Measurements from ENCODE around the gene LRRC4B. TPM values are rescaled to one million over a fixed set of nuclear protein-coding genes. Genes with fewer than 3 reads are reported as not detected.

Gene LRRC4B
- total and polyA plus RNA-seq, 2 of the 8 experiments (the other 6 are each of a cell fraction or from before 2014, with no cell fraction given): 13.4 to 21.2 TPM

GRCh38 chr19:50559636-50560035, 8.6 kb downstream of the LRRC4B start:
- no peak overlapping the region for H2AK5ac ChIP-seq (ENCODE audit: low read depth, low read length)
- CTCF ChIA-PET (ENCODE audit: partially characterized antibody): interaction anchor here (0.6 to 10.6 kb wide), 8 partner anchors 13 to 153 kb away, joined by 3 to 269 read pairs (median 4); no protein-coding TSS in a partner anchor
- no peak overlapping the region for H4K91ac ChIP-seq (replicated peaks; ENCODE audit: insufficient read length, low read length)
- no peak overlapping the region for H3K4me3 ChIP-seq (ENCODE audit: extremely low read depth in 1 of 4, insufficient read depth in 2 of 4, low read depth in 3 of 4, low read length in 4 of 4)
- H2BK15ac ChIP-seq (ENCODE audit: low read length): no peak overlapping the region
- no peak for TF ChIP-seq HDAC2 (IDR thresholded peaks at IDR 0.05; ENCODE audit: borderline replicate concordance in 1 of 2, low read depth in 2 of 2, low read length in 2 of 2)
- TF ChIP-seq ASH2L (IDR thresholded peaks at IDR 0.05; ENCODE audit: low read length): no peak
- no peak for TF ChIP-seq CEBPB (IDR thresholded peaks at IDR 0.05; ENCODE audit: low read depth, low read length)
- TF ChIP-seq SIX5 (IDR thresholded peaks at IDR 0.05; ENCODE audit: low read depth, low read length): no peak
- H3K23me2 ChIP-seq (ENCODE audit: low read depth, low read length): peaks cover 11% of the 10 kb centered on the region
- H4K5ac ChIP-seq (ENCODE audit: insufficient read length, low read depth, low read length): no peak overlapping the region
- no peaks in the 10 kb centered on the region for H3K36me3 ChIP-seq (ENCODE audit: control insufficient read depth in 2 of 4, insufficient read depth in 4 of 4, low read length in 3 of 4)
- 80% methylated on average over 10 of the region's 10 CpGs; no CpG with 5 or more reads in 1 of the 2 experiments for WGBS, 2 experiments (ENCODE audit: extremely low coverage in 1 of 2, insufficient coverage in 1 of 2, insufficient read length in 1 of 2, insufficient replicate concordance in 2 of 2, low coverage in 1 of 2, low lambda C conversion rate in 2 of 2, missing lambda C conversion rate in 1 of 2)
- 0 out of 2 replicates have a peak, but pooled peaks cover 3% of the 10 kb centered on the region for H3K79me1 ChIP-seq (ENCODE audit: low read depth, low read length)
- POLR2A ChIA-PET (ENCODE audit: partially characterized antibody): interaction anchor here (0.9 kb wide), 1 partner anchor 9 kb away, joined by 5 read pairs; no protein-coding TSS in a partner anchor
- no peak overlapping the region for H3K4ac ChIP-seq (replicated peaks; ENCODE audit: insufficient read length, low read depth, low read length)
- H3K23ac ChIP-seq (ENCODE audit: insufficient read length): no peak overlapping the region
- peaks cover 6 to 19% of the 10 kb centered on the region in 2 experiments for H4K20me1 ChIP-seq (replicated peaks in 1 of 2; ENCODE audit: control insufficient read depth in 1 of 2, insufficient read depth in 2 of 2, low read length in 2 of 2)
- no peak overlapping the region for H2BK20ac ChIP-seq (ENCODE audit: low read length)
- no peak overlapping the region for H3K56ac ChIP-seq (replicated peaks; ENCODE audit: insufficient read length, low read depth, low read length)
- H3K79me2 ChIP-seq (ENCODE audit: control insufficient read depth in 1 of 2, insufficient read depth in 2 of 2, low read length in 2 of 2): no peaks in the 10 kb centered on the region
- H4K8ac ChIP-seq (ENCODE audit: extremely low read depth, insufficient read depth, low read length): no peak overlapping the region
- no peak overlapping the region for H3K9ac ChIP-seq (replicated peaks in 1 of 4; ENCODE audit: extremely low read depth in 1 of 4, low read depth in 3 of 4, low read length in 3 of 4)
- H3K18ac ChIP-seq (ENCODE audit: extremely low read depth, low read length): no peak overlapping the region
- H3K4me2 ChIP-seq (ENCODE audit: insufficient read depth in 1 of 2, low read depth in 2 of 2, low read length in 2 of 2): no peak overlapping the region
- no peak overlapping the region for H2BK12ac ChIP-seq (ENCODE audit: low read depth, low read length)
- H3K27me3 ChIP-seq (replicated peaks in 1 of 4; ENCODE audit: control insufficient read depth in 3 of 4, extremely low read depth in 1 of 4, insufficient read depth in 3 of 4, low read length in 3 of 4): peaks cover 0 to 24% (median 20%) of the 10 kb centered on the region in 4 experiments; a peak in 6 of 7 replicates
- H3K4me1 ChIP-seq (replicated peaks in 1 of 4; ENCODE audit: control insufficient read depth in 3 of 4, insufficient read depth in 4 of 4, low read length in 3 of 4): peaks cover 0 to 31% (median 12%) of the 10 kb centered on the region in 4 experiments; a peak in 6 of 7 replicates
- no peak overlapping the region for H3K14ac ChIP-seq (ENCODE audit: insufficient read length)
- H2BK120ac ChIP-seq (replicated peaks; ENCODE audit: low read depth, low read length): no peak overlapping the region
- no peak overlapping the region for H3K27ac ChIP-seq (ENCODE audit: low read depth, low read length)
- no peak for FAIRE-seq
- no peaks in the 10 kb centered on the region for H3K9me3 ChIP-seq (ENCODE audit: insufficient read depth in 2 of 2, low read depth in 1 of 2, low read length in 1 of 2)
- no peak overlapping the region for H2BK5ac ChIP-seq (ENCODE audit: low read depth, low read length)
- DNase-seq (ENCODE audit: low read depth in 1 of 2, low spot score in 2 of 2): no peak
- no peak overlapping the region for H2AFZ ChIP-seq (ENCODE audit: low read length)
